GM18870 (cell line): ENCODE measurements around the gene UGT1A1.

Experiments used
- ATAC-seq: cut with Tn5 transposase; IDR thresholded peaks from one replicate; pipeline ENCODE4 v1.9.1; 2021; ENCODE audit warnings: moderate library complexity; ENCODE audit not compliant: unreplicated experiment

UGT1A1 gene

GRCh38 chr2:233794128-233794658 is 34.1 kb downstream of the UGT1A1 start:
- no peak for ATAC-seq

GRCh38 chr2:233795735-233796171 is 35.7 kb downstream of the UGT1A1 start:
- no peak for ATAC-seq

- ATAC-seq, result no peak
Observed at GRCh38 chr2:233796254-233796653, 36.2 kb downstream of the UGT1A1 start.

- no peak for ATAC-seq
Observed at GRCh38 chr2:233798335-233799086, 38.4 kb downstream of the UGT1A1 start.

- no peak for ATAC-seq
Observed at GRCh38 chr2:233799087-233799665, 39.1 kb downstream of the UGT1A1 start.

GRCh38 chr2:233799716-233800115 is 39.6 kb downstream of the UGT1A1 start:
- no peak for ATAC-seq

GRCh38 chr2:233800208-233800607 is 40.1 kb downstream of the UGT1A1 start:
- ATAC-seq, result no peak

- ATAC-seq, result no peak
Observed at GRCh38 chr2:233801357-233802131, 41.5 kb downstream of the UGT1A1 start.

GRCh38 chr2:233802132-233802815 is 42.2 kb downstream of the UGT1A1 start:
- no peak for ATAC-seq

GRCh38 chr2:233803292-233803911 is 43.3 kb downstream of the UGT1A1 start:
- no peak for ATAC-seq

GRCh38 chr2:233803994-233804393 is 43.9 kb downstream of the UGT1A1 start:
- ATAC-seq, result no peak

GRCh38 chr2:233807215-233807865 is 47.3 kb downstream of the UGT1A1 start:
- no peak for ATAC-seq

- ATAC-seq, result no peak
Observed at GRCh38 chr2:233807966-233808935, 48.2 kb downstream of the UGT1A1 start.

- no peak for ATAC-seq
Observed at GRCh38 chr2:233810385-233810784, 50.3 kb downstream of the UGT1A1 start.

GRCh38 chr2:233811087-233811486 is 51.0 kb downstream of the UGT1A1 start:
- no peak for ATAC-seq

GRCh38 chr2:233811732-233812131 is 51.7 kb downstream of the UGT1A1 start:
- no peak for ATAC-seq

- no peak for ATAC-seq
Observed at GRCh38 chr2:233813236-233814055, 53.4 kb downstream of the UGT1A1 start.
